ENCODE data around the gene IGSF21.

Gene IGSF21

DNA sequence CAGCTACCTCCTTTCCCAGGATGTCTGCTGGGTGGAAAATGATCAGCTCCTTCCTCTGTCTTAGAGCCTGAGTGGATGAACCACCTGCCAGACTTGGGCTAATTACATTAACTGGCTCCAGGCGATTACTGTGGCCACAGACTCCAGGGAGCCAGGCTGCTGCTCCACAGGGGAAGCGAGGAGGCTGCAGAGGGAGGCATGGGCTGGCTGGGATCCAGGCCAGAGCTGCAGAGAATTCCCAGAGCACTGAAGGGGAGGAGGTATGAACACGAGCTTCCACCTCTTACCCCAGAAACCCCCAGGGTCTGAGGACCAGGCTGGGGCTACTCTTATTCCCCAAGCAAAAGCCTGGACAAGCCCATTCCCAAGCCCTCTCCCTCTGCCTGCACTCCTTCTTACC, 237.2 kb downstream of the IGSF21 start:
- no peak overlapping the region for H3K4me3 ChIP-seq (ENCODE audit: low read depth, low read length)
- DNase-seq (ENCODE audit: low read depth), result no peak
- TF ChIP-seq, protein P1, sequence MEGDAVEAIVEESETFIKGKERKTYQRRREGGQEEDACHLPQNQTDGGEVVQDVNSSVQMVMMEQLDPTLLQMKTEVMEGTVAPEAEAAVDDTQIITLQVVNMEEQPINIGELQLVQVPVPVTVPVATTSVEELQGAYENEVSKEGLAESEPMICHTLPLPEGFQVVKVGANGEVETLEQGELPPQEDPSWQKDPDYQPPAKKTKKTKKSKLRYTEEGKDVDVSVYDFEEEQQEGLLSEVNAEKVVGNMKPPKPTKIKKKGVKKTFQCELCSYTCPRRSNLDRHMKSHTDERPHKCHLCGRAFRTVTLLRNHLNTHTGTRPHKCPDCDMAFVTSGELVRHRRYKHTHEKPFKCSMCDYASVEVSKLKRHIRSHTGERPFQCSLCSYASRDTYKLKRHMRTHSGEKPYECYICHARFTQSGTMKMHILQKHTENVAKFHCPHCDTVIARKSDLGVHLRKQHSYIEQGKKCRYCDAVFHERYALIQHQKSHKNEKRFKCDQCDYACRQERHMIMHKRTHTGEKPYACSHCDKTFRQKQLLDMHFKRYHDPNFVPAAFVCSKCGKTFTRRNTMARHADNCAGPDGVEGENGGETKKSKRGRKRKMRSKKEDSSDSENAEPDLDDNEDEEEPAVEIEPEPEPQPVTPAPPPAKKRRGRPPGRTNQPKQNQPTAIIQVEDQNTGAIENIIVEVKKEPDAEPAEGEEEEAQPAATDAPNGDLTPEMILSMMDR (conservative IDR thresholded peaks at IDR 0.05; ENCODE audit: low read depth, low read length), result no peak

DNA sequence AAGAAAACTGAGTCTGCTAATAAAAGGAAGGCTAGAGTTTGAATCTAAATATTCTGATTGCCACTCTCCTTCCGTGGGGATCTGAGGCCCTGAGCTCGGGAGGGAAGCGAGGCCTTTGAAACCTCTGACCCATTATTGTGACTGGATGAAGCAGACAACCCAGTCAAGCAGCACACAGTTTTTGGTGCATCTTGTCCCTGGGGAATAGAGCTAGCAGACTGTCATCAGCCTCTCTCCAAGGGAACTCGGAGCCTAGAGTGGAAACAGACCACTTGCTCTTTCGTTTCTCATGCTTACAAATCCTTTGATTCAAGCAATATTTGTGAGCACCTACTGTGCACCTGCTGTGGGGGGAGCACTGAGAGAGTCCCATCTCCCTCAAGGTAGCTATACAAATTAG, 240.0 kb downstream of the IGSF21 start:
- TF ChIP-seq, protein P1 (conservative IDR thresholded peaks at IDR 0.05; ENCODE audit: low read depth, low read length), result no peak
- no peak overlapping the region for H3K4me3 ChIP-seq (ENCODE audit: low read depth, low read length)
- DNase-seq (ENCODE audit: low read depth), result no peak

DNA sequence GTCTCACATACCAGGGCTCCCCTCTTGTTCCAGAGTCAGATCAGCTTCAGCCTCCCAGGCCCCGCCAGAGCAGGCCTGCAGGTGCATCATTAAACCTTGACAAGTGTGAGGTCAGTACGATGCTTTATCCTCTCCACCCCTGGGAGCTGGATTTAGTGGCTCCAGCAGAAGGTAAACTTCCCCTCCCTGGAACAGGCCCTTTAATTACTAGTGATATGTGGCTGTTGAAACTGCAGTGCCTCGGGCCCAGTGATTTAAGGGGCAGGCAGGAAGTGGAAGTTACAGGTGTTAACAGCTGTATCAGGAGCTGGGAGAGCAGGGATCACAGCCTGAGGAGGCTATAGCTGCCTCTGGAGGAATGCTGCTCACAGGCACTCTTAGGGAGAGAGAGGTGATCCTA, 240.8 kb downstream of the IGSF21 start:
- H3K4me3 ChIP-seq (ENCODE audit: low read depth, low read length), result no peak overlapping the region
- TF ChIP-seq, protein P1 (conservative IDR thresholded peaks at IDR 0.05; ENCODE audit: low read depth, low read length), result no peak
- no peak for DNase-seq (ENCODE audit: low read depth)

DNA sequence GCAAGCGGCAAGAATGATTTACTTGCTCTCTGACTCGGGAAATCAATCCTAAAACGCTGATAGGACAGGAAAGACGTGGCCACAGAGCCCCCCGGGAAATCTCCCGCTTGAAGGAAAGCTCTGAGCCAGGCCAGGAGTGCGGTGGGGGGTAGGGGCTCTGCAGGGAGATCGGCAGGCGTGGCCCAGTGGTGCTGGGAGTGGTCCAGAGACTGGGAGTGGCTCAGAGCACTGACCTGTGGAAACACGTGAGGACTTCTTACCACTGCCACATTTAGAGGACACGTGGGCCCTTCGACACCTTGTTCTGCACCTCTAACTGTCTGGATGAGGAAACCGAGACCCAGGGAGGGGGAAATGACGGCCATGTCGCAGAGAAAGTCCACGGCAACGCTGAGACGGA, 243.1 kb downstream of the IGSF21 start:
- DNase-seq (ENCODE audit: low read depth), result no peak
- H3K4me3 ChIP-seq (ENCODE audit: low read depth, low read length), result no peak overlapping the region
- TF ChIP-seq, protein P1 (conservative IDR thresholded peaks at IDR 0.05; ENCODE audit: low read depth, low read length), result no peak

DNA sequence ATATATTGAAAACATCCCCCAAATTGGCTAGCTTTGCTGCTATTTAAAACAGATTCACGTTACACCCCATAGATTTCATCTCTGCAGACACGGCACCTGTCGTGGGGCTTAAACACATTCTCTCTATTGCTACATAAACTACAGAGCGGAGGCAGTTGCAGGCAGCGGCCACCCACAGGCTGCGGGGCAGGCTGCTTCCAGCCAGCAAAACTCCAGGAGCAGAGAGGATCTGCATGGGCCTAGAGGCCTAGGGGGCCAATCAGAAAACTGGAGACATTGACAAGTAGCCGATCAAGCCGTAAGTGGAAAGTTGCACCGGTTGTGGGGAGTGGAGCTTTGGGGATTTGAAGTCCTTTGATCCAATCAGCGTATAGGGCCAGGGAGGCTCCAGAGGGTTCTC, 244.1 kb downstream of the IGSF21 start:
- H3K4me3 ChIP-seq (ENCODE audit: low read depth, low read length), result no peak overlapping the region
- TF ChIP-seq, protein P1 (conservative IDR thresholded peaks at IDR 0.05; ENCODE audit: low read depth, low read length), result no peak
- DNase-seq (ENCODE audit: low read depth), result no peak

DNA sequence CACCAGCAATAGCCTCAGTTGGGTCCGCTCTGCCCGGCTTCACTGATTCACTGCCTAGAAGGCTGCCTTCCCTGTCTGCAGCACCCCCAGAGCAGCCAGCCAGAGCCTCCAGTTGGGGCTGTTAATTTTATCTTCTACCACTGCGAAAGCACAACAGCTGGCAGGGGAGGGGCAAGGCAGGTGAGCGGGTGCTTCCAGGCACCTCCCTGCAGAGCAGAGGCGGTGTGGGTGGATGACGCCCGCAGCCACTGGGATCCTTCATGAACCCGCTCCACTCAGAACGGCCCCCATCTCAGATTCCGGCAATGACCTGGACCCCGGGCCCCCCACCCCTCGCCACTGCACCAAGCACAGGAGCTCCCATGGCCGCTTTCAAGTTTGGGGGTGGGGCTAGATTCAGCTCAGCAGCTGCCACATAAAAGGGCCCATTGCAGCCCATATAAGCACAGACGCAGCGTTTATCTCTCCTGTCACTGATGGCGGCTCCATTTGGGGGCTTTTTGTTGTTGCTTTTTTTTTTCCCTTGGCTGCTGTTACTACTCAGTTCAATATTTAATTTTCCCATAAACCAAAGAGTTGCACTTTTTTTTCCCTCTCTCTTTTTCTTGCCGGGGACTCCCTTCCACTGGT, 245.2 kb downstream of the IGSF21 start:
- no peak overlapping the region for H3K4me3 ChIP-seq (ENCODE audit: low read depth, low read length)
- no peak for DNase-seq (ENCODE audit: low read depth)
- TF ChIP-seq, protein P1 (conservative IDR thresholded peaks at IDR 0.05; ENCODE audit: low read depth, low read length), result no peak

DNA sequence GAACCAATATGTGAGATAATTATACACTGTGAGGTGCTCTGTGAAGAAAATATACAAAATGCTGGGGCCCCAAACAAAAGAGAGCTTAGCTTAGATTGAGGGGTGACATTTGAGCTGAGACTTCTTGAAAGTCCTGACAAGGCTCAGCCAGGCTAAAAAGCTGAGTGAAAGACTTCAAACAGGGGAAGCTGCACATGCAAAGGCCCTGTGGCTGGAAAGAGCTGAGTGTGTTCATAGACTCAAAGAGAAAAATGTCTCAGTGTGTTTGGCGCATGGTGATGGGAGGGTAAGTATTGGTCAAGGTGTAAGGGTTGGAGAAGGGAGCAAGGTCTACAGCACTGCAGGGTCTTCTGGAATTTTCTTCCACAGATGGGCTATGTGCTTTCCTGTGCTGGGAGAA, 245.9 kb downstream of the IGSF21 start:
- DNase-seq (ENCODE audit: low read depth), result no peak
- TF ChIP-seq, protein P1 (conservative IDR thresholded peaks at IDR 0.05; ENCODE audit: low read depth, low read length), result no peak
- H3K4me3 ChIP-seq (ENCODE audit: low read depth, low read length), result no peak overlapping the region

All from choroid plexus epithelial cell (primary cell).